MG63 (cell line): ENCODE data around the gene MVP. TPM values are rescaled to one million over a fixed set of nuclear protein-coding genes. Genes with fewer than 3 reads are reported as not detected.
"Not testable (repeated sequence)": the region's sequence is repeated elsewhere in the genome, so short reads cannot be mapped to it uniquely, and the experiment has no call there.

ENCODE experiments used
- DNase-seq: peaks from one replicate; pipeline ENCODE4 v3.0.0-alpha.2; 2020
- H3K27me3 ChIP-seq: fragments of 250-450 bp; sonication (Bioruptor Pico); 2 replicates; pipeline ENCODE4 v1.5.1; 2020; ENCODE audit warnings: mild to moderate bottlenecking, moderate library complexity
- H3K36me3 ChIP-seq: fragments of 250-450 bp; sonication (Bioruptor Pico); 2 replicates; pipeline ENCODE4 v1.5.1; 2020; ENCODE audit warnings: mild to moderate bottlenecking, moderate library complexity
- H3K4me3 ChIP-seq: fragments of 250-450 bp; sonication (Bioruptor Pico); 2 replicates; pipeline ENCODE4 v1.5.1; 2020; ENCODE audit warnings: mild to moderate bottlenecking, moderate library complexity
- H3K9me3 ChIP-seq: fragments of 250-450 bp; sonication (Bioruptor Pico); 2 replicates; pipeline ENCODE4 v1.5.1; 2020; ENCODE audit warnings: mild to moderate bottlenecking, moderate library complexity
- total RNA-seq: library from RNA; depleted of rRNA; stranded (reverse); fragments of >200 nt; shearing (Covaris generic); gene quantifications from 2 replicates; pipeline ENCODE4 v1.2.3, GENCODE V29; 2014; ENCODE audit warnings: low replicate concordance; rRNA removed

Gene MVP
- 77.1 and 147 TPM in 2 replicates for total RNA-seq

DNA sequence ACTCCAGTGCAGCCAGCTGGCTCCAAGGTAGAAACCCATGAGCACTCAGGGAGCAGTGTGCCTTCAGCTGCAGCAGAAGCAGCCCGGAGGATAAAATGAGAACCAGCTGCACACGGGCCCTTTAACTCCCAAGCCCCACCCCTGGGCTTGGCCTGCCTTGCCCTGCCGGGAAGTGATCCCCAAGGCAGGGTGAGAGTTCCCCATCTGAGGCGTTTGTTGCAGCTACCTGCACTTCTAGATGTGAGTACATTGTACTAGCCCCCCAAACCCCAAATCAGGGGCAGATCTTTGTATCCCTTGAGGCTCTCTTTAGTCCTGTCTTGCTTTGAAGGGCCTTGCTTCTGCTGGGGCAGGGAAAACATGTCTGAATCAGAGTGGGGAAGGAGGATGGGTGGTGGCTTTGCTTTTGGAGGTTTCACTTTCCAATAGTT is at the start of gene MVP:
Gene MVP (plus strand): TSS at position 192 of the 431 bp plus-strand sequence. CDS start 10,088 bp downstream, outside the sequence.
- Histone ChIP-seq H3K4me3 (peak within 1 kb of the TSS; percentile 68), H3K27me3 (no peaks in the 10 kb centered on the region), H3K36me3 (peaks cover 50% of the 10 kb centered on the region), H3K9me3 (no peaks in the 10 kb centered on the region)
- peak; percentile 78 for DNase-seq

DNA sequence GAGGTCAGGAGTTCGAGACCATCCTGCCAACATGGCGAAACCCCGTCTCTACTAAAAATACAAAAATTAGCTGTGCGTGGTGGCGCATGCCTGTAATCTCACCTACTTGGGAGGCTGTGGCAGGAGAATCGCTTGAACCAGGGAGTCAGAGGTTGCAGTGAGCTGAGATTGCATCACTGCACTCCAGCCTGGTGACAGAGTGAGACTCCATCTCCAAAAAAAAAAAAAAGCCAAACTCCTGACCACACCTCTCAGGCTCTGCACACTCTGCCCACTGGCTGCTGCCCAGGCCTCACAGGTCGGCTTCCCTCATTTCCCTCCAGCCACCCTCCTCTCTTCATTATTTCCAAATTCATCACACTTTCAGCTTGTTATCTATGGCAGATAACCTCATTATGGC is 47.9 kb upstream of the MVP start:
- not testable (repeated sequence) for H3K9me3 ChIP-seq, H3K4me3 ChIP-seq, H3K36me3 ChIP-seq, DNase-seq, H3K27me3 ChIP-seq

DNA sequence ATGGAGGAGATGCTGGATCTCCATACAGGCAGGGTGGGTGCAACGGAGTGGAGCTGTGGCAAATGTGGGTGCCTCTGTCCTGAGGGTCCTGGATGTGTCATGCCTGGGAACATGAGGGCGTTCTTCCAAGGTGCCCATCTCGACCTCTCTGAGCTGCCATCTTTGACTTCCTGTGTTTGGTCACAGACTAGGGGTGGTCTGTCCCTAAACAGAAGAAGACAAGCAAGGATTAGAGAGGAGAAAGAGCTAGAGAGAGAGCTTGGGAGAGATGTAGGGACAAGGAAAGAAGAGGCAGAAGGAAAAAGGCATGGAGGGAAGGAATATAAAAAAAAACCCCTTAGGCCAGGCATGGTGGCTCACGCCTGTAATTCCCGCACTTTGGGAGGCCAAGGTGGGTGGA is 45.5 kb upstream of the MVP start:
- Histone ChIP-seq H3K36me3 (no peaks in the 10 kb centered on the region), H3K4me3 (no peak overlapping the region), H3K27me3 (no peaks in the 10 kb centered on the region; the same call in 1 of the 2 replicates), H3K9me3 (no peaks in the 10 kb centered on the region)
- DNase-seq, result no peak

DNA sequence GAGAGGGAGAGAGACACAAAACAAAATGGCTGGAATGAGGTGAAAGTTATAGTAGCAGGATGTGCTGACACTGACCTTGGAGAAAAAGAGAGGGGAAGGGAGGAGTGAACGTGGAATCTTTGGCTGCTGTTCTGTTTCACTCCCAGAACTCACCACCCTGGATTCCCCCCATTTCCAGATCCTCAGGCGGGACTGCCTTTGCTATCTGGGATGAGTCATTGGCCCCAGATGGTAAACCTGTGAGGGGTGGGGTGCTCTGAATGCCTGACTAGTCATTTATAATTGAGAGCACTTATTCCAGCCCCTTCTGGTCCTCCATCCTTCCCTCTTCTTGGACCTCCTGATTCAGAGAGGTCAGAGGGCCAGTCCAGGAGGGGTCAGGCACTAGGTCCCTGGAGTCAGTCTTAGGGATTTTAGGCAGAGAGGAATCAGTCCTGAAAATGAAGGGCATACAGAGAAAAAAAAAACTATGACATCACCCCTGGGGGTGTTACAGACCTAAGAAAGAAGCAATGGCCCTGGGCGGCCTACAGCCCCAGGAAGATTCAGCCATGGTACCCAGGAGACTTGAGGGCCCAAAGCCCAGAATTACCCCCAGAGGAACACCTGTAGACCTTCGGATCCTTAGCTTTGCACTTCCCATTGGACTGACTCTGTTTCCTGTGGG is 44.4 kb upstream of the MVP start:
- no peaks in the 10 kb centered on the region for H3K36me3 ChIP-seq
- peak; percentile 47 for DNase-seq
- H3K4me3 ChIP-seq, result no peak overlapping the region
- H3K27me3 ChIP-seq, result peaks cover 2% of the 10 kb centered on the region; the same call in 1 of the 2 replicates
- no peaks in the 10 kb centered on the region for H3K9me3 ChIP-seq

DNA sequence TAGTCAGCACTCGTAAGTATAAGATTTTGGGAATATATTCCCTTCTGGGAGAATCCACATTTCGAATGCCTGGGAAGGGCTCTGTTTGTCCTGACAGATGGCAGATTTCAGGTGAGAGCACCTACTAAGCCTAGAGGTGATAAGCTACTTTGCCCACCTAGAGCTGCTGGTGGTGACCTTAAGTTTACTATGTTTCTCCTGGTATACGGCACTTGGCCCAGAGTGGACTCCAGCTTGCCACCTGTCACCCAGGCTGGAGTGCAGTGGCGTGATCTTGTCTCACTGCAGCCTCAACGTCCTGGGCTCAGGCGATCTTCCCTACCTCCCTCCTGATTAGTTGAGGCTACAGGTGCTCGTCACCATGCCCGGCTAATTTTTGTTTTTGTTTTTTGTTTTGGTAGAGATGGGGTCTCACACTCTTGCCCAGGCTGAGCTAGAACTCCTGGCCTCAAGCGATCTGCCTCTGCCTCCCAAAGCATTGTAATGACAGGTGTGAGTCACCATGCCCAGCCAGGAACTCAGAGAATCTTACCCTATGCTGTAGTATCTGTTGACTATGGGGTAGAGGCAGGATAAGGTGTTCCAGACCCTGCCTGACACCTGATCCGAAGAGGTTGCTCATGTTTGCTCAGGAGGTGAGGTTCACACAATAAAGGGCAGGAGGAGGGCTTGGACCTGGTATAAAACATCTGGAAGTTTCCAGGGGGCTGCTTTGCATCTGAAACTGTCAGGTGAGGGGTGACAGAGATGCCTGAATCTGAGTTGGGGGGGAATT is 42.5 kb upstream of the MVP start, which contains the start of gene ZG16:
Gene ZG16 (plus strand): TSS at position 681 of the 775 bp plus-strand sequence. CDS start 1,011 bp downstream, outside the sequence.
- H3K36me3 ChIP-seq, result no peaks in the 10 kb centered on the region
- H3K27me3 ChIP-seq, result peaks cover 6% of the 10 kb centered on the region; the same call in 1 of the 2 replicates
- no peak within 1 kb of the TSS for H3K4me3 ChIP-seq
- DNase-seq, result no peak
- no peaks in the 10 kb centered on the region for H3K9me3 ChIP-seq

DNA sequence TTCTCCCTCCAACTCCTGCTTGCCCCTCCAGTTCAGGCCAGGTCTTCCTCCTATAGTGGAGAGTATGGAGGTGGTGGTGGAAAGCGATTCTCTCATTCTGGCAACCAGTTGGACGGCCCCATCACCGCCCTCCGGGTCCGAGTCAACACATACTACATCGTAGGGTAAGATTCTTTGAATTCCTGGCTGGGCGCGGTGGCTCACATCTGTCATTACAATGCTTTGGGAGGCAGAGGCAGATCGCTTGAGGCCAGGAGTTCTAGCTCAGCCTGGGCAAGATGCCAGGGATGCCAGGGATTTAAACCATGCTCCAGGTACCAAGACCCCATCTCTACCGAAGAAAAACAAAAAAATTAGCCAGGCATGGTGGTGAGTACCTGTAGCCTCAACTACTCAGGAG is 40.8 kb upstream of the MVP start:
- H3K36me3 ChIP-seq, result no peaks in the 10 kb centered on the region
- no peak overlapping the region for H3K4me3 ChIP-seq
- peak; percentile 43 for DNase-seq
- H3K27me3 ChIP-seq, result peaks cover 6% of the 10 kb centered on the region; the same call in 1 of the 2 replicates
- no peaks in the 10 kb centered on the region for H3K9me3 ChIP-seq

DNA sequence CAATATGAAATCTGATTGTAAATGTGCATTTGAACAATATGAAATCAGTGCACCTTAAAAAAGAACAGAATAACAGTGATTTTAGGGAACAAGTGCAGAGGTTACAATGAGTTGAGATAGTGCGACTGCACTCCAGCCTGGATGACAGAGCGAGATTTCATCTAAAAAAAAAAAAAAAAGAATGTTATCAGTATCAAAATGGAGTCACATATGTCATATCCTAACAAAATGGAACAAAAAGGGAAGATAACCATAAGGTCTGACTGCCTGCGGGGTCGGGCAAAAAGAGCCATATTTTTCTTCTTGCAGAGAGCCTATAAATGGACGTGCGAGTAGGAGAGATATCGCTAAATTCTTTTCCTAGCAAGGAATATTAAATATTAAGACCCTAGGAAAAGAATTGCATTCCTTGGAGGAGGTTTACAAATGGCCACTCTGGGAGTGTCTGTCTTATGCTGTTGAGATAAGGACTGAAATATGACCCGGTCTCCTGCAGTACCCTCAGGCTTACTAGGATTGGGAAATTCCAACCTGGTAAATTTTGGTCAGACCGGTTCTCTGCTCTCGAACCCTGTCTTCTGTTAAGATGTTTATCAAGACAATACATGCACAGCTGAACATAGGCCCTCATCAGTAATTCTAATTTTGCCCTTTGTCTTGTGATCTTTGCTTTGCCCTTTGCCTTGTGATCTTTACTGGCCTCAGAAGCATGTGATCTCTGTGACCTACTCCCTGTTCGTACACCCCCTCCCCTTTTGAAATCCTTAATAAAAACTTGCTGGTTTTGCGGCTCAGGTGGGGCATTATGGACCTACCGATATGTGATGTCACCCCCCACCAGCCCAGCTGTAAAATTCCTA is 36.9 kb upstream of the MVP start:
- not testable (repeated sequence) for H3K27me3 ChIP-seq, H3K9me3 ChIP-seq, H3K36me3 ChIP-seq, H3K4me3 ChIP-seq, DNase-seq

DNA sequence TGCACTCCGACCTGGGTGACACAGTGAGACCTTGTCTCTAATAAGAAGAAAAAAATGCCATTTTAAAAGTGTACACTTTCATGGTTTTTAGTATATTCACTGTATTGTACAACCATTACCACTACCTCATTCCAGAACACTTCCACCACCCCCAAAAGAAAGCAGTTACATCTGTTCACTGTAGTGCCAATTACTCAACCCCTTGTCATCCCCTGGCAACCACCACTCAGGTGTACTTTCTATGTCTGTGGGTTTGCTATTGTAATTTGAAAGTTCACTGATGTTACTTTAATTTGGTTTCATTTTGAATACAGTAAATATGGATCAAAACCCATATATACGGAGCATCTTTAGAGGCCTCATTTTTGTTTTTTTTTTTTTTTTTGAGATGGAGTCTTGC is 36.1 kb upstream of the MVP start:
- Histone ChIP-seq H3K9me3 (no peaks in the 10 kb centered on the region), H3K36me3 (no peaks in the 10 kb centered on the region), H3K4me3 (no peak overlapping the region), H3K27me3 (peaks cover 6% of the 10 kb centered on the region; the same call in 1 of the 2 replicates)
- DNase-seq, result no peak

DNA sequence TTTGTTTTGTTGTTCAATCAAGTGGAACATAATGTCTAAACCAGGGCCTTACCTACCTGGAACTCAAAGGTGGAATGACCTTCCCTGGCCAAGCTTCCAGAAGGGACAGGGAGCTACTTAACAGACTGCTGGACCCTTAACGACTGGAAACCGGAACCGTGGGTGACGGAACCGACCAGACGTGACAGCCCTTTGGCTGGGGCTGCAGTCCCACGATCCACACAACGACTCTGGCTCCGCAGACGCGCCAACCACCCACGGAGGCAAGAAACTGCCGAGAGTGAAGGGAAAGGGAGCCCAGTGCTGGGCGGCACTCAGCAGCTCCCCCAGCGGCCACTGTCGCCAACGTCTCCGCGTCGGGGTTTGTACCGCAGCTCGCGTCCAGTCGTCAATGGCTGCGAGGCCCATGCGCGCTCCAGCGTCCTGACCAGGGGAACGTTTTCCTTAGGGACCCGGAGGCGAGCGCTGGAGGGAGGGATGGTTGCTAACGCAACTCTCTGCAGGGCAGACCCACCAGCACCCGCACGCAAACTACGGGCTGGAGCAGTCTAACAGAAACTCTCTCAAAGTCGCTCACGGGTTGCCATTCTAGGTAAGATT is 35.3 kb upstream of the MVP start:
- peak overlapping the region; percentile 19 for H3K4me3 ChIP-seq
- DNase-seq, result peak; percentile 74

DNA sequence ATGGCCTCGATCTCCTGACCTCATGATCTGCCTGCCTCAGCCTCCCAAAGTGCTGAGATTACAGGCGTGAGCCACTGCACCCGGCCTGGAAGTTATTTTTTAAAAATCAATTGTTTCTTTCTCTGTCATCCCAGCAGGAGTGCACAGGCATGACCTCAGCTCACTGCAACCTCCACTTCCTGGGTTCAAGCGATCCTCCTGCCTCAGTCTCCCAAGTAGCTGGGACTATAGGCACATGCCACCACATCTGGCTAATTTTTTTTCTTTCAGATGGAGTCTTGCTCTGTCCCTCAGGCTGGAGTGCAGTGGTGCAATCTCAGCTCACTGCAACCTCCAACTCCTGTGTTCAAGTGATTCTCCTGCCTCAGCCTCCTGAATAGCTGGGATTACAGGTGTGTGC is 33.1 kb upstream of the MVP start:
- not testable (repeated sequence) for H3K36me3 ChIP-seq, H3K27me3 ChIP-seq, H3K9me3 ChIP-seq, H3K4me3 ChIP-seq, DNase-seq

More for the DNA sequence above, 35.3 kb upstream of the MVP start:
- H3K27me3 ChIP-seq, result peaks cover 5% of the 10 kb centered on the region; the same call in 1 of the 2 replicates
- H3K36me3 ChIP-seq, result no peaks in the 10 kb centered on the region
- no peaks in the 10 kb centered on the region for H3K9me3 ChIP-seq

DNA sequence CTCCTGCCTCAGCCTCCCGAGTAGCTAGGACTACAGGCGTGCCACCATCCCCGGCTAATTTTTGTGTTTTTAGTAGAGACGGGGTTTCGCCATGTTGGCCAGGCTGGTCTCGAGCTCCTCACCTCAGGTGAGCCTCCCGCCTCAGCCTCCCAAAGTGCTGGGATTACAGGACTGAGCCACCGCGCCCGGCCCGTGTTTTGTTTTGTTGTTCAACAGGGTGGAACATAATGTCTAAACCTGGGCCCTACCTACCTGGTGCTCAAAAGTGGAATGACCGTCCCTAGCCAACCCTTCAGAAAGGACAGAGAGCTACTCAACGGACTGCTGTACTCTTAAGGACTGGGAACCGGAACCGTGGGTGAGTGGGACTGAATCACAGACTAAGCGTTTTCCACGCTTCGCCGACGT is 30.5 kb upstream of the MVP start:
- Histone ChIP-seq H3K27me3 (no peaks in the 10 kb centered on the region), H3K9me3 (no peaks in the 10 kb centered on the region), H3K4me3 (peak overlapping the region; percentile 87), H3K36me3 (peaks cover 23% of the 10 kb centered on the region)
- DNase-seq, result no peak

DNA sequence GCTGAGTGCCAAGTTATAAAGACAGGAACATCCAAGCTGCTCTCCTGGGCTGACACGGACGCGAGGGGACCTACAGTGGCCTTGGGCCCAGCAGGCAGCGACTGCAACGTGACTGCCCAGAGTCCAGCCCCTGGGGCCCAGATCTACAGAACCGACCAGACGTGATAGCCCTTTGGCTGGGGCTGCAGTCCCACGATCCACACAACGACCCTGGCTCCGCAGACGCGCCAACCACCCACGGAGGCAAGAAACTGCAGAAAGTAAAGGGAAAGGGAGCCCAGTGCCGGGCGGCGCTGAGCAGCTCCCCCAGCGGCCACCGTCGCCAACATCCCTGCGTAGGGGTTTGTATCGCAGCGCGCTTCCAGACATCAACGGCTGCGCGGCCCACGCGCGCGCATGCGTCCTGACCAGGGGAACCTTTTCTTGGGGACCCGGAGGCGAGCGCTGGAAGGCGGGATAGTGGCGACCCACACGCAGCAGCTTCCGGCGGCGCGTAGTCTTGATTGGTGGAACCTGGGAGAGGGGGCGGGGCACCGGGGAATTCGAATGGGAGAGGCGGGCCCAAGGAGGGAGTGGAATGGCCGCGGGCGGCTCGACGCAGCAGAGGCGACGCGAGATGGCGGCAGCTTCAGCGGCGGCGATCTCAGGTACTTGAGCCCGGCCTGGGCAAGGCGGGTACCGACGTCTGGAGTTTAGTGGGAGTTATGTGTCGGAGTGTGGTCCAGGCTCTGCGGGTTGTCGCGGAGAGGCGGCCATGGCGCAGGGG is 29.9 kb upstream of the MVP start, which contains the start of gene KIF22:
Gene KIF22 (plus strand): TSS at position 569 of the 766 bp plus-strand sequence. CDS start 9 bp downstream, at position 578.
- peak within 1 kb of the TSS; percentile 87 for H3K4me3 ChIP-seq
- H3K9me3 ChIP-seq, result no peaks in the 10 kb centered on the region
- DNase-seq, result peak; percentile 99
- peaks cover 29% of the 10 kb centered on the region for H3K36me3 ChIP-seq
- H3K27me3 ChIP-seq, result no peaks in the 10 kb centered on the region

DNA sequence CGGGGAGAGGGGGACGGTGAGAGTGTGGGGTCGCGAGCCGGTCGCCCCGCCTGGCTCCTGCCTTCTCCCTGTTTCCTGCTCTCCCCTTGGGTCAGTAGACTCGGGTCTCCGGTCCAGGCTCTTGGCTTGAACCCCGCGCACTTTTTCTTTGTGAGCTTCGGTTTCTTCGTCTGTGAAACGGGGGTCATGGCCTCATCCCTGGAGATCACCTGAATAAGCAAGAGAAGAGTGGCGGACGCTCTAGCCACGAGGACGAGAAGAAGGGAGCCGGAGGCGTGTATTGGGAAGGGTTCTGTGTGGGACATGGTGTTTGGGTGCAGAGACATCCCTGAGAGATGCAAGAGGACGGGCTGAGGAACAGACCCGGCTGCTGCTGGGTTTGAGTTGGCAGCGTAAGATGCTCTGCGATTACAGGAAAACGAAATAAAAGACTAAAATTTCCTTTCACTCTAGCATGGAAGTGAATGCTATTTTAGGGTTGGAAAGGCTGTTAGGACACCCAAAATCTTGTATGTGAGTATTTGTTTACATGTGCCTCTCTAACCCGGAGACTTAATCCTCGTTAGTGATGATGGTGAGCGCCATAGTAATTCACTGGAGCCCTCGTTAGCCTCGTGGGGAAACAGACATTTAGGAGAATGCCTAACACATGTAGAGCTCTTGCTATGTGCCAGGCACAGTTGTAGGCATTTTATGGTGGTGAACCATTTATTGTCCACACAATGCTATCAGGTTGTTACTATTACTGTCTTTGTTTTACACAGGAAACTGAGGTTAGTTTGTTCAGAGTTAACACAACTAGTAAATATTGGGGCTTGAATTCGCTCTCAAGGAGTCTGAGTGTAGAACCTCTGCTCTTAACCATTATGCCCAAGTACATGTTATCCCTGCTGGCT is 29.1 kb upstream of the MVP start:
- Histone ChIP-seq H3K27me3 (no peaks in the 10 kb centered on the region), H3K9me3 (no peaks in the 10 kb centered on the region), H3K4me3 (peak overlapping the region; percentile 87), H3K36me3 (peaks cover 35% of the 10 kb centered on the region)
- DNase-seq, result no peak

DNA sequence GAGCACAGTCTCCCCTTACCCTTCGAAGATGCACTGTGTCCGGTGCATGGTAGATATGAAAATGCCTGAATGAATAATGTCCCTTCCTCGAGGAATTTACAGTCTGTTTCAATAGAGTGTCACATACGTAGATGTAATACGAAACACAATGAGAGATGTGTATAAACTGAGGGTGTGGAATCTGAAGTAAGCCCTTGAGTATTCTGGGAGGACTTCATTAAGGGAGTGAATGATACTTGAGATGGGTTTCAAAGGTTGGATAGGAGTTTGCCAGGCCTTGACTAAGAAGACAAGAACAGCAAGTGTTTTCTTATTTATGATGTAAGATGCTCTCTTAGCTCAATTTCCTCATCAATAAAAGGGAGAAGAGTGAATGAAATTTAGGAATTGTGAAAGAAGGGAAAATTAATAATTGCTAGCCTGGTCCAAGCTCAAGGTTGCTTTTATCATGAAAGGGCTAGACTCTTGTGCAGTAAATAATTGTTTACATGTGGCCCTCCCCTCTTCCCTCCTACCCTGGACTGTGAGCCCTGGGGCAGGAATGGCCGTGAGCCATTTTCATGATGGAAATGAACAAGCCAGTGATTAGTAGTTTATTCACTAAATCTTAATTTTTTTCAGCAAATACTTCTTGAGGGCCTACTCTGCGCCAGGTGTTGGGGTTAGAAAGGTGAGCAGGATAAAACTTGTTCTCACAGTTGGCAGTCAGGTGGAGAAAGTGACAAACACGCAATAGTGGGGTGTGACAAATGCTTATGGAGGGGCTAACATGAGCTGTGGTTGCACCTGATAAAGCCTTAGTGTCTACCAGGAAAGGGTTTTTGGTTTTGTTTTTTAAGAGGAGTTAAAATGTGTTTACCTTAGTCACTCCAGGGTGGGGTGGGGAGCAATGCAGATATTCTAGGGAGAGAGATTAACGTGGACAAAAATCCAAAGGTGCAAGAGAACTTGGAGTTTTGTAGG is 28.1 kb upstream of the MVP start:
- no peaks in the 10 kb centered on the region for H3K27me3 ChIP-seq
- DNase-seq, result no peak
- no peaks in the 10 kb centered on the region for H3K9me3 ChIP-seq
- H3K36me3 ChIP-seq, result peaks cover 44% of the 10 kb centered on the region
- peak overlapping the region; percentile 87 for H3K4me3 ChIP-seq
